NCI-H2196 treated with DMSO at 0.1 percent for 48 hours (cell line): Measurements from ENCODE around the gene PLA2G6.
"Not testable (repeated sequence)": the region's sequence is repeated elsewhere in the genome, so short reads cannot be mapped to it uniquely, and the experiment has no call there.

Experiments used
- DNase-seq: peaks from one replicate; lab custom pipeline; 2025; ENCODE audit not compliant: unreplicated experiment; lab: John Stamatoyannopoulos, UW

PLA2G6 gene

GRCh38 chr22:38191731-38192474 is 10.3 kb upstream of the PLA2G6 start:
- DNase-seq = no peak

- no peak for DNase-seq
Observed at GRCh38 chr22:38191055-38191454, 9.4 kb upstream of the PLA2G6 start.

DNA sequence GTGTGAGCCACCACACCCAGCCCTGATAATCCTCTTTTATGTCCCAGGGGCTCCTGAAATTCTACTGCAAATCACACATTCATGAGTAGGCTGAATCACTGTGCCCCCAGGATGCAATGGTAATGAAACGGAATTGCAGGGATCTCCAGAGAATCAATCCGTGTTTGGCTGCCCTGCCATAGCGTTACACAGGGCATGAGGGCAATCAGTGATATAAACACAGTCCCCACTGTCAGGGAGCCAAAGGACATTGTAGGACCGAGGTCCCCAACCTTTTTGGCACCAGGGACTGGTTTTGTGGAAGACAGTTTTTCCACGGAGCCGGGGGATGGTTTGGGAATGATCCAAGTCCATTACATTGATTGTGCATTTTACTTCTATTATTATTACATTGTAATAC is 9.0 kb upstream of the PLA2G6 start:
- DNase-seq = no peak

DNA sequence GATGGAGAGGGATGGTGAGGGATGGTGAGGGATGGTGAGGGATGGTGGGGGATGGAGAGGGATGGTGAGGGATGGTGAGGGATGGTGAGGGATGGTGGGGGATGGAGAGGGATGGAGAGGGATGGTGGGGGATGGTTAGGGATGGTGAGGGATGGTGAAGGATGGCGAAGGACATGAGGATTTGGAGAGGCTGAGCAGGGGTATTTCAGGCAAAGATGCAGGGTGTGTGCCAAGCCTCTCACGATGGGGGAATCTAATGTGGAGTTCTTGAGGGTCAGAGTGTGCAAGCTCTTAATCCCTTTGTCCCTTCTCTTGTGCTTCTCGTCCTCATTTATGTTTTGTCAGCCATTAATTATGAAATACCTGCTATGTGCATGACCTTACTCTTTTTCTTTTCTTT is 7.5 kb upstream of the PLA2G6 start:
- DNase-seq = no peak

- no peak for DNase-seq
Observed at GRCh38 chr22:38187413-38188212, 6.0 kb upstream of the PLA2G6 start.

DNA sequence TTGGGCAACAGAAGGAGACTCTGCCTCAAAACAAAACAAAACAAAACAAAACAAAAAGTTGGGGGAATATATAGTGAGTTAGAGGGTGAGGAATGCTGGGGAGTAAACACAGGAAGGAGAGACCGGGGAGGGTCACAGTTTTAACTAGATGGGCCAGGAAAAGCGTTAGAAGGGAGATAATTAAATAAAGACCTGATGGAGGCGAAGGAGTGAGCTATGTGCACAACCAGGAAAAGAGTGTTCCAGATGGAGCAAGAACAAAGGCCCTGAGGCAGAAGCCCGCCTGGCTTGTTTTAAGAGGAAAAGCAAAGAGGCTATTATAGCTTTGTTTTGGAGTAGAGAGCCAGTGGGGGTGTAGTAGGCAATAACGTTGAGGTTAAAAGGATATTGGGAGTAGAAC is 4.8 kb upstream of the PLA2G6 start:
- DNase-seq = no peak

- DNase-seq = no peak
Observed at GRCh38 chr22:38184788-38185187, 3.2 kb upstream of the PLA2G6 start.

DNA sequence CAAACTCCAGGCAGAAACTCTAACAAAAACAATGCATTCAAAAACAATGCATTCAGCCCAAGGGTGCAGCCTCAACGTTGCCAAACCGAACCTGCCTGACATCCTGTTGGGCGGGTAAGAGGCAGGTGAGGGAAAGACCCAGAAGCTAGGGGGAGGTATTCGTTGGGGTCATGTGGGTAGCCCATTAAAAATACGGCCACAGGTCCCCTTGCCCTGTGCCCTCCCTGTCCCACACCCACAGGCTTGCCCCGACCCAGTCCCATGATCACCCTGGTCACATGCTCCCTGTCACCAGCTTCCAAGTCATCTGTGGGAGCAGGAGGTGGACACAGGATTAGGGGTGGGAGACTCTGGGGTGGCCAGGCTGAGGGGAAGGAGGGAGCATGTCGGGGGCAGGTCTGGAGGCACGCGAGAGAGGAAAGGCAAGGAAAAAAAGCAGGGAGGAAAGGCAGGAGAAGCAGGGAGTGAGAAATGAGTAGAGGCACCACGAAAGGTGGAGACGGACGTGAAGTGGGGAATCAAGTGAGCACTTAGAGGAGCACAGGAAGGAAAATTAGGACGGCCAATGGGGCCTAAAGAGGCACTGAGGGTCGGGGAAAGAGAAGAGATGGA is 683 bp downstream of the PLA2G6 start:
- no peak for DNase-seq

GRCh38 chr22:38178605-38178937 is 3.1 kb downstream of the PLA2G6 start:
- not testable (repeated sequence) for DNase-seq

- peak; percentile 20 for DNase-seq
Observed at GRCh38 chr22:38177926-38178604, 3.6 kb downstream of the PLA2G6 start.

DNA sequence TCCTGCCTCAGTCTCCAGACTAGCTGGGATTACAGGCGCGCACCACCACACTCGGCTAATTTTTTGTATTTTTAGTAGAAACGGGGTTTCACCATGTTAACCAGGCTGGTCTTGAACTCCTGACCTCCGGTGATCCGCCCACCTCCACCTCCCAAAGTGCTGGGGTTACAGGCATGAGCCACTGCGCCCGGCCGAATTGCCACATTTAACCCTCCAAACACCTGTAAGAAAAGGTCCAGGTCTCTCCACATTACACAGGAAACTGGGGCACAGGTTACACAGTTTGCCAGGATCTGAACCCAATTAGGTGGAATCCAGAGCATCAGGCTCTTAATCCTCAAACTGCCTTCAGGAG is 4.1 kb downstream of the PLA2G6 start:
- not testable (repeated sequence) for DNase-seq

DNA sequence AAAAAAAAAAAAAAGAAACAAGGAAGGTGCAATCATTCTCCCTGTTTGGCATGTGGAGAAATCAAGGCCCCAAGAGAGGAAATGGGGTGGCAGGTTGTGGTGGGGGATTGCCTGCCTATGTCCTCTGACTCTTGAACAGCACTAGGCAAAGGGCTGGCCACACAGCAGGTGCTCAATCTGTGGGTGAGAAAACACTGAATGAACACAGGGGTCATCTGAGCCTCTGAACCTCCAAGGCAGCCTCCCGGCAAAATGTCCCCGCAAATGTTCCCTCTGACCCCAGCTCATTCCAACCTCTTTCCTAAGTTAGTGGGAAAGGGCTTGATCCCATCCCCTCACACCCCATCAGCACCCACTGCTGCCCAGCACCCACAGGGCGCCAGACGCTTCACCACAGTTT is 4.6 kb downstream of the PLA2G6 start:
- no peak for DNase-seq

DNA sequence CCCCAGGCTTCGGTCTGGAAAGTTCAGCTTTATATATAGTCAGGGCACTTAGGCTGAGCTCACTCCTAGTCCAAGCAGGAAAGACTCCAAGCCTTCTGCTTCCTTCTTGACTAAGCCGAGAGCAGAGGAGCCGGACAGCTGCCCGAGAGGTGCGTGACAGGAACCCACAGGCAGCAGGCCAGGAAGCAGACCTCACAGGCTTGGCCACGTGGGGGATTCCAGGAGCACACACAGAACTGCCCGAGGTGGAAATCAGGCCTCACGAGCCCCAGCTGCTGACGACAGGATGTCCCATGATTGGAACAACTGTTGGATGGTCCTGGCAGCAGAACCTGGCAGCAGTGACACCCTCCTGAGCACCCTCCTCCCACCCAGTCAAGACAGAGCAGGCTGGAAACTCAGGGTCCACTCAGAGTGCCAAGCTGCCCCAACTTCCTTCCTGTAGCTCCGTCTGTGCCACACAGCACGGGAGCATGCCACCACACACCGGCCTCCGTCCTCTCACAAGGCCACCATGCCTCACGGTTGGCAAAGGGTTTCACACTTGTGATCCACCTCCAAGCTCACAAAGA is 5.4 kb downstream of the PLA2G6 start:
- DNase-seq = no peak

GRCh38 chr22:38175206-38176118 is 6.2 kb downstream of the PLA2G6 start:
- DNase-seq = no peak

DNA sequence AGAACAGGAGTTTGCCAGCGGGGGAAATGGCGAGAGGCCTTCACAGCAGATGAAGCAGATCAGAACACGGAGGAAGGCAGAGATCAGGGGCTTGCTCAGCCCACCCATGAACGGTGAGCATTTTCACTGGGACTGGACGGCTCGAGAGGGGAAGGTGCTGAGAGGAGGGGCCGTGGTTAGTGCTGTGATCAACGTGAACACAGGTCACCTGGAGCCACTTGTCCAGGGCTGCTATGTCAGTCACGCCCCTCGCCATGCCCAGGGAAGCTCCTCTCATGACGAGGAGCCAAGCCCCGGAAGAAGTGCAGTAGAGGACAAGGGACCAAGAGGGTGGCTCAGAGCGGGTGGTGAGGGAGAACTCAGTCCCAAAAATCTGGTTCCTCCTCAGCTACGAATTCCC is 7.0 kb downstream of the PLA2G6 start:
- DNase-seq = no peak

GRCh38 chr22:38173641-38173906 is 8.1 kb downstream of the PLA2G6 start:
- DNase-seq = no peak

GRCh38 chr22:38172832-38173640 is 8.6 kb downstream of the PLA2G6 start:
- DNase-seq = no peak

DNA sequence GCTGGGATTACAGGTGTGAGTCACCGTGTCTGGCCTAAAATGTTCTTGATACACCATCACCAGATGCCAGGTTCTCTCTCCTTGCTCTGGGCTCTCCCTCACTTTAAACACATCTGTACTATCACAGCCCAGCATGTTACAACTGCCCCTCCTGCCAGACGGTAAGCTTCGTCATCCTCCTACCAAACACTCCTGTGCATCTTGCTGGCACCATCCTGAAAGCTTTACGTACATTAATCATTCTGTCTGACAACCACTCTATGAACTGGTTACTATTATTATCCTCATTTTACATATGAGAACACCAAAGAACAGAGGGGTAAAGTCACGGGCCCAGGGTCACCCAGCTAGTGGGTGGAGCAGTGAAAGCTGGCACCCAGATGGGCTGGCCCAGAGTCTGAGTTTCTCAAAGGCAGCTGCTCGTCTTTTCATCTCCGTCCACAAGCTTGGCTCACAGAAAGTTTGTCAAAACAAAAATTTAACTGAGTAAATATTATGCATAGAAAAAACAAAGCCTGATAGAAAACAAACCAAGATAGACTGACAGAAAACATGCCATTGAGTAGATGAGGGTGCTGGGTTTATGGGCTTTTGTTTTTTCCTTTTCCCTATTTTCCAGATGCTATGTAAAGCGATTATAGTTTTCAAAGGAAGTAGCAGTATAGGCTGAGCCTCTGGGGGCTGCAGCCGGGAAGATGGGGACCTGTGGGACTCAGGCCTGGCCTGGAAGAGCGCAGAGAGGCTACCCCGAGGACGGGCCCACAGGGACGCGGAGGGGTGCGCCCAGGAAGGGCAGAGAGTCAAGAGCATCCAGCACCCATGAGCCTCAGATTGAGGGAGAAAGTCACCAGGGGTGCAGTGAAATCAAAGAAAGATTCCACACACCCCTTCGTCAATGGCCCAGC is 9.5 kb downstream of the PLA2G6 start:
- DNase-seq = no peak

- no peak for DNase-seq
Observed at GRCh38 chr22:38170469-38170868, 11.2 kb downstream of the PLA2G6 start.
